H9 (cell line): ENCODE measurements around the gene PPAN. TPM values are rescaled to one million over a fixed set of nuclear protein-coding genes. Genes with fewer than 3 reads are reported as not detected.

ENCODE experiments used
- DNase-seq: peaks from one replicate; pipeline ENCODE4 v3.0.0-alpha.2; 2017
- H2AFZ ChIP-seq: one replicate; pipeline ENCODE4 v1.6.1; 2013; ENCODE audit warnings: mild to moderate bottlenecking, low read length, control low read depth, moderate library complexity
- H2AK5ac ChIP-seq: 2 replicates; pipeline ENCODE4 v1.6.1; 2013; ENCODE audit warnings: low read length, control low read depth, mixed read lengths; ENCODE audit not compliant: insufficient read length
- H2BK120ac ChIP-seq: one replicate; pipeline ENCODE4 v1.6.1; 2013; ENCODE audit warnings: low read depth, mild to moderate bottlenecking, low read length, control low read depth, inconsistent platforms; ENCODE audit not compliant: poor library complexity, severe bottlenecking
- H2BK12ac ChIP-seq: 2 replicates; pipeline ENCODE4 v1.6.1; 2013; ENCODE audit warnings: low read length, control low read depth, mixed read lengths, low read depth; ENCODE audit not compliant: insufficient read length
- H2BK15ac ChIP-seq: 2 replicates; pipeline ENCODE4 v1.6.1; 2013; ENCODE audit warnings: low read depth, low read length, control low read depth
- H2BK20ac ChIP-seq: one replicate; pipeline ENCODE4 v1.6.1; 2013; ENCODE audit warnings: low read depth, mild to moderate bottlenecking, low read length, control low read depth, inconsistent platforms; ENCODE audit not compliant: poor library complexity, severe bottlenecking
- H2BK5ac ChIP-seq: 2 replicates; pipeline ENCODE4 v1.6.1; 2013; ENCODE audit warnings: low read length, control low read depth, mixed read lengths; ENCODE audit not compliant: insufficient read length
- H3K14ac ChIP-seq: 2 replicates; pipeline ENCODE4 v1.6.1; 2013; ENCODE audit warnings: low read length, control low read depth; ENCODE audit not compliant: insufficient read depth
- H3K18ac ChIP-seq: 2 replicates; pipeline ENCODE4 v1.6.1; 2013; ENCODE audit warnings: low read depth, mild to moderate bottlenecking, mixed read lengths, low read length, control low read depth; ENCODE audit not compliant: insufficient read length
- H3K23ac ChIP-seq: 2 replicates; pipeline ENCODE4 v1.6.1; 2013; ENCODE audit warnings: low read length, control low read depth, mixed read lengths, low read depth; ENCODE audit not compliant: insufficient read length
- H3K23me2 ChIP-seq: 2 replicates; pipeline ENCODE4 v1.6.1; 2013; ENCODE audit warnings: low read depth, mild to moderate bottlenecking, mixed read lengths, low read length, control low read depth; ENCODE audit not compliant: insufficient read length, poor library complexity, severe bottlenecking
- H3K27ac ChIP-seq: 2 replicates; pipeline ENCODE4 v1.5.1; 2013; ENCODE audit warnings: low read length, control low read depth, mixed read lengths, low read depth; ENCODE audit not compliant: insufficient read length
- H3K27me3 ChIP-seq: 2 replicates; pipeline ENCODE4 v1.6.1; 2013; ENCODE audit warnings: low read length, control low read depth, inconsistent platforms; ENCODE audit not compliant: insufficient read depth
- H3K4ac ChIP-seq: 2 replicates; pipeline ENCODE4 v1.6.1; 2013; ENCODE audit warnings: low read depth, mild to moderate bottlenecking, control low read depth, inconsistent platforms, low read length, moderate library complexity
- H3K4me1 ChIP-seq: 2 replicates; pipeline ENCODE4 v1.6.1; 2013; ENCODE audit warnings: low read length, control low read depth, inconsistent platforms; ENCODE audit not compliant: insufficient read depth
- H3K4me2 ChIP-seq: 2 replicates; pipeline ENCODE4 v1.6.1; 2013; ENCODE audit warnings: low read length, control low read depth, mixed read lengths; ENCODE audit not compliant: insufficient read length, insufficient read depth
- H3K56ac ChIP-seq: 2 replicates; pipeline ENCODE4 v1.6.1; 2013; ENCODE audit warnings: low read depth, mild to moderate bottlenecking, mixed read lengths, low read length, control low read depth; ENCODE audit not compliant: insufficient read length
- H3K79me1 ChIP-seq: 2 replicates; pipeline ENCODE4 v1.6.1; 2013; ENCODE audit warnings: low read depth, mild to moderate bottlenecking, moderate library complexity, low read length, control low read depth, inconsistent platforms; ENCODE audit not compliant: insufficient read depth, poor library complexity, severe bottlenecking
- H3K79me2 ChIP-seq: 2 replicates; pipeline ENCODE4 v1.6.1; 2013; ENCODE audit warnings: low read length, control low read depth, inconsistent platforms; ENCODE audit not compliant: insufficient read depth
- H3K9ac ChIP-seq: 2 replicates; pipeline ENCODE4 v1.6.1; 2013; ENCODE audit warnings: low read length, control low read depth, mixed read lengths; ENCODE audit not compliant: insufficient read length; ENCODE audit errors: extremely low read depth
- H3K9me3 ChIP-seq: one replicate; pipeline ENCODE4 v1.6.1; 2013; ENCODE audit warnings: low read depth, low read length, inconsistent platforms; ENCODE audit not compliant: control insufficient read depth
- H3T11ph ChIP-seq: one replicate; pipeline ENCODE4 v1.6.1; 2013; ENCODE audit warnings: mild to moderate bottlenecking, low read length, control low read depth, inconsistent platforms
- H4K20me1 ChIP-seq: one replicate; pipeline ENCODE4 v1.6.1; 2013; ENCODE audit not compliant: control insufficient read depth, insufficient read length, insufficient read depth
- H4K5ac ChIP-seq: 2 replicates; pipeline ENCODE4 v1.6.1; 2013; ENCODE audit warnings: low read depth, mild to moderate bottlenecking, mixed read lengths, low read length, control low read depth; ENCODE audit not compliant: insufficient read length
- H4K8ac ChIP-seq: replicated peaks from 2 replicates; pipeline ENCODE4 v1.6.1; 2013; ENCODE audit warnings: low read length, control low read depth, mixed read lengths, low read depth; ENCODE audit not compliant: insufficient read length
- H4K91ac ChIP-seq: 2 replicates; pipeline ENCODE4 v1.6.1; 2013; ENCODE audit warnings: low read depth, mild to moderate bottlenecking, moderate library complexity, mixed read lengths, low read length, control low read depth; ENCODE audit not compliant: insufficient read length
- H3K27ac Mint-ChIP-seq, 3 experiments: 2 replicates in 2 of 3; 3 replicates in 1 of 3; pipeline ENCODE4 v1.8.0; 2020 to 2021; ENCODE audit warnings: mixed read lengths in 3 of 3, mild to moderate bottlenecking in 1 of 3, moderate library complexity in 1 of 3
- H3K27me3 Mint-ChIP-seq: 2 replicates; pipeline ENCODE4 v1.8.0; 2021; ENCODE audit warnings: low read depth, mild to moderate bottlenecking, moderate library complexity, mixed read lengths
- H3K36me3 Mint-ChIP-seq, 3 experiments: 2 replicates in 2 of 3; 3 replicates in 1 of 3; pipeline ENCODE4 v1.8.0; 2020 to 2021; ENCODE audit warnings: low read depth in 3 of 3, mixed read lengths in 3 of 3; ENCODE audit not compliant: insufficient read depth in 1 of 3
- H3K4me1 Mint-ChIP-seq, 2 experiments: 2 replicates each; pipeline ENCODE4 v1.8.0; 2020; ENCODE audit warnings: mixed read lengths in 2 of 2
- H3K4me3 Mint-ChIP-seq, 2 experiments: 2 replicates in 1 of 2; 3 replicates in 1 of 2; pipeline ENCODE4 v1.8.0; 2020 to 2021; ENCODE audit warnings: mild to moderate bottlenecking in 2 of 2, mixed read lengths in 2 of 2, moderate library complexity in 1 of 2
- H3K9me3 Mint-ChIP-seq, 2 experiments: 2 replicates in 1 of 2; 3 replicates in 1 of 2; pipeline ENCODE4 v1.8.0; 2020; ENCODE audit warnings: mild to moderate bottlenecking in 2 of 2, mixed read lengths in 2 of 2, moderate library complexity in 1 of 2
- CTCF ChIP-seq: fragments of 200-600 bp; sonication (generic); conservative IDR thresholded peaks from 3 replicates; pipeline ENCODE4 v1.8.0; 2021; ENCODE audit warnings: antibody characterized with exemption, mild to moderate bottlenecking
- WGBS: extraction: QIAGEN DNeasy Blood & Tissue Kit; methylation state at CpG from one replicate; pipeline ENCODE4 v1.1.7; 2013; ENCODE audit warnings: missing lambda C conversion rate, low lambda C conversion rate, mixed read lengths; ENCODE audit not compliant: insufficient read length; ENCODE audit errors: extremely low coverage; 5-methylcytosine and 5-hydroxymethylcytosine counted together
- total RNA-seq: library from RNA; stranded (reverse); gene quantifications from 2 replicates; pipeline ENCODE4 v1.2.1, GENCODE V29; 2021

Gene PPAN
- total RNA-seq, 1 experiment from 2014 or later = 157 TPM

- H3K36me3 Mint-ChIP-seq = peaks cover 0 to 2% (median 0%) of the 10 kb centered on the region in 3 experiments; a peak in 1 of 7 replicates
- H2AK5ac ChIP-seq = no peak overlapping the region
- H3K23ac ChIP-seq = no peak overlapping the region
- TF ChIP-seq CTCF = no peak
- no peaks in the 10 kb centered on the region for H4K20me1 ChIP-seq
- H3K18ac ChIP-seq = no peak overlapping the region
- no peak overlapping the region for H2BK120ac ChIP-seq
- H4K8ac ChIP-seq = no peak overlapping the region
- no peak overlapping the region for H3K14ac ChIP-seq
- H3K79me2 ChIP-seq = no peaks in the 10 kb centered on the region
- WGBS = no CpG with 5 or more reads among the region's 7 CpGs
- H3K4me2 ChIP-seq = no peak overlapping the region
- no peak overlapping the region for H4K91ac ChIP-seq
- no peak overlapping the region for H2AFZ ChIP-seq
- H3K27ac Mint-ChIP-seq = peak overlapping the region in 1 of 3 experiments; percentile 48; a peak in 1 of 7 replicates
- peaks cover 6 to 7% of the 10 kb centered on the region in 2 experiments; a peak in 4 of 5 replicates for H3K9me3 Mint-ChIP-seq
- no peaks in the 10 kb centered on the region for H3K4me1 ChIP-seq
- no peak overlapping the region for H3T11ph ChIP-seq
- H4K5ac ChIP-seq = no peak overlapping the region
- H3K79me1 ChIP-seq = no peaks in the 10 kb centered on the region
- H2BK12ac ChIP-seq = no peak overlapping the region
- H2BK5ac ChIP-seq = no peak overlapping the region
- no peaks in the 10 kb centered on the region; the same call in 1 of the 2 replicates for H3K27me3 ChIP-seq
- H3K9ac ChIP-seq = no peak overlapping the region
- no peaks in the 10 kb centered on the region for H3K9me3 ChIP-seq
- H3K4me3 Mint-ChIP-seq = no peak overlapping the region
- H2BK20ac ChIP-seq = no peak overlapping the region
- DNase-seq = no peak
- H3K4ac ChIP-seq = no peak overlapping the region
- no peak overlapping the region for H3K27ac ChIP-seq
- no peaks in the 10 kb centered on the region for H3K4me1 Mint-ChIP-seq
- peaks cover 56% of the 10 kb centered on the region for H3K27me3 Mint-ChIP-seq
- no peak overlapping the region for H3K56ac ChIP-seq
- H2BK15ac ChIP-seq = no peak overlapping the region
- H3K23me2 ChIP-seq = no peaks in the 10 kb centered on the region
Observed at GRCh38 chr19:10079031-10079453, 27.1 kb upstream of the PPAN start.
